M059J (cell line): ENCODE measurements around the gene TLK2. TPM values are rescaled to one million over a fixed set of nuclear protein-coding genes. Genes with fewer than 3 reads are reported as not detected.
A peak's percentile ranks its signal among the peaks of the same experiment; 100 is the strongest.
"Not testable (repeated sequence)": the region's sequence is repeated elsewhere in the genome, so short reads cannot be mapped to it uniquely, and the experiment has no call there.

ENCODE experiments used
- DNase-seq: peaks from one replicate; pipeline ENCODE4 v3.0.0-alpha.2; 2012; ENCODE audit warnings: low read depth
- total RNA-seq: library from RNA; depleted of rRNA; stranded (reverse); fragments of >200 nt; shearing (Covaris generic); gene quantifications from 2 replicates; pipeline ENCODE4 v1.2.3, GENCODE V29; 2014

TLK2 gene
- total RNA-seq, 1 experiment from 2014 or later: 43.9 TPM

- DNase-seq: not testable (repeated sequence)
Measured at GRCh38 chr17:62560971-62561370, 82.3 kb downstream of the TLK2 start.

GRCh38 chr17:62562656-62563055, 84.0 kb downstream of the TLK2 start:
- peak; percentile 82 for DNase-seq

- DNase-seq: peak; percentile 90
Measured at GRCh38 chr17:62565817-62566216, 87.2 kb downstream of the TLK2 start.

GRCh38 chr17:62566996-62567578, 88.5 kb downstream of the TLK2 start:
- peak; percentile 15 for DNase-seq

- DNase-seq: no peak
Measured at GRCh38 chr17:62572488-62572887, 93.9 kb downstream of the TLK2 start.

GRCh38 chr17:62572888-62573401, 94.3 kb downstream of the TLK2 start:
- peak; percentile 32 for DNase-seq

GRCh38 chr17:62573480-62574117, 95.0 kb downstream of the TLK2 start:
- DNase-seq: no peak

GRCh38 chr17:62576382-62576781, 97.8 kb downstream of the TLK2 start:
- no peak for DNase-seq

GRCh38 chr17:62578757-62579487, 100.3 kb downstream of the TLK2 start:
- DNase-seq: no peak

- DNase-seq: no peak
Measured at GRCh38 chr17:62580947-62581346, 102.3 kb downstream of the TLK2 start.

- peak; percentile 19 for DNase-seq
Measured at GRCh38 chr17:62581764-62582163, 103.1 kb downstream of the TLK2 start.

GRCh38 chr17:62587554-62587953, 108.9 kb downstream of the TLK2 start:
- DNase-seq: no peak

GRCh38 chr17:62588109-62588508, 109.5 kb downstream of the TLK2 start:
- DNase-seq: no peak

GRCh38 chr17:62591333-62591732, 112.7 kb downstream of the TLK2 start:
- no peak for DNase-seq

- DNase-seq: not testable (repeated sequence)
Measured at GRCh38 chr17:62591822-62592221, 113.2 kb downstream of the TLK2 start.

- peak; percentile 19 for DNase-seq
Measured at GRCh38 chr17:62592341-62593099, 113.9 kb downstream of the TLK2 start.

GRCh38 chr17:62595484-62595883, 116.9 kb downstream of the TLK2 start:
- DNase-seq: peak; percentile 27

GRCh38 chr17:62596662-62597061, 118.0 kb downstream of the TLK2 start:
- DNase-seq: no peak

- DNase-seq: no peak
Measured at GRCh38 chr17:62597150-62597549, 118.5 kb downstream of the TLK2 start.

- no peak for DNase-seq
Measured at GRCh38 chr17:62597920-62598319, 119.3 kb downstream of the TLK2 start.

GRCh38 chr17:62599964-62600657, 121.5 kb downstream of the TLK2 start:
- no peak for DNase-seq
